ENCODE data around the gene CCDC85A. TPM values are rescaled to one million over a fixed set of nuclear protein-coding genes. Genes with fewer than 3 reads are reported as not detected.

The CCDC85A gene
- total RNA-seq, 1 donor from 2014 or later, result 22.2 TPM

- Histone ChIP-seq H3K9me3 (no peaks in the 10 kb centered on the region), H3K36me3 (no peaks in the 10 kb centered on the region), H3K4me1 (no peaks in the 10 kb centered on the region), H3K27ac (no peak overlapping the region), H3K4me3 (no peak overlapping the region), H3K27me3 (no peaks in the 10 kb centered on the region)
- no peak for DNase-seq
- intact Hi-C loops (cut with DNase I), result no loop called here
- TF ChIP-seq CTCF (IDR thresholded peaks at IDR 0.05), result no peak
- no peak for ATAC-seq
Measured at GRCh38 chr2:56291711-56292110, 107.9 kb downstream of the CCDC85A start.

GRCh38 chr2:56292951-56293350 lies 109.2 kb downstream of the CCDC85A start:
- no peaks in the 10 kb centered on the region for H3K27me3 ChIP-seq
- ATAC-seq, result no peak
- intact Hi-C loops (cut with DNase I), result no loop called here

GRCh38 chr2:56295666-56296065 lies 111.9 kb downstream of the CCDC85A start:
- ATAC-seq, result no peak
- Histone ChIP-seq H3K27ac (no peak overlapping the region), H3K27me3 (no peaks in the 10 kb centered on the region), H3K9me3 (no peaks in the 10 kb centered on the region), H3K4me1 (peaks cover 3% of the 10 kb centered on the region), H3K4me3 (no peak overlapping the region), H3K36me3 (no peaks in the 10 kb centered on the region)
- intact Hi-C loops (cut with DNase I), result no loop called here
- DNase-seq, result no peak
- no peak for TF ChIP-seq CTCF (IDR thresholded peaks at IDR 0.05)

More at GRCh38 chr2:56292951-56293350, 109.2 kb downstream of the CCDC85A start:
- no peak overlapping the region for H3K4me3 ChIP-seq
- no peaks in the 10 kb centered on the region for H3K4me1 ChIP-seq
- H3K9me3 ChIP-seq, result no peaks in the 10 kb centered on the region
- TF ChIP-seq CTCF (IDR thresholded peaks at IDR 0.05), result no peak
- H3K36me3 ChIP-seq, result no peaks in the 10 kb centered on the region
- H3K27ac ChIP-seq, result no peak overlapping the region
- no peak for DNase-seq

GRCh38 chr2:56297671-56298070 lies 113.9 kb downstream of the CCDC85A start:
- Histone ChIP-seq H3K9me3 (no peaks in the 10 kb centered on the region), H3K36me3 (no peaks in the 10 kb centered on the region), H3K4me1 (peaks cover 3% of the 10 kb centered on the region), H3K4me3 (no peak overlapping the region), H3K27me3 (no peaks in the 10 kb centered on the region), H3K27ac (no peak overlapping the region)
- TF ChIP-seq CTCF (IDR thresholded peaks at IDR 0.05), result no peak
- ATAC-seq (no peak), DNase-seq (no peak)
- intact Hi-C loops (cut with DNase I), result no loop called here

- no peak for TF ChIP-seq CTCF (IDR thresholded peaks at IDR 0.05)
- H3K27ac ChIP-seq, result no peak overlapping the region
- H3K36me3 ChIP-seq, result no peaks in the 10 kb centered on the region
- H3K4me3 ChIP-seq, result no peak overlapping the region
- no peaks in the 10 kb centered on the region for H3K27me3 ChIP-seq
- H3K4me1 ChIP-seq, result peaks cover 3% of the 10 kb centered on the region
- DNase-seq, result no peak
- intact Hi-C loops (cut with DNase I), result no loop called here
- H3K9me3 ChIP-seq, result no peaks in the 10 kb centered on the region
- ATAC-seq, result no peak
Measured at GRCh38 chr2:56299171-56299691, 115.4 kb downstream of the CCDC85A start.

GRCh38 chr2:56309626-56310170 lies 125.9 kb downstream of the CCDC85A start:
- no peaks in the 10 kb centered on the region for H3K27me3 ChIP-seq
- H3K36me3 ChIP-seq, result no peaks in the 10 kb centered on the region
- no peak for DNase-seq
- no peak overlapping the region for H3K27ac ChIP-seq
- H3K4me3 ChIP-seq, result no peak overlapping the region
- H3K4me1 ChIP-seq, result no peaks in the 10 kb centered on the region
- no peak for TF ChIP-seq CTCF (IDR thresholded peaks at IDR 0.05)
- ATAC-seq, result no peak
- H3K9me3 ChIP-seq, result no peaks in the 10 kb centered on the region
- intact Hi-C loops (cut with DNase I), result no loop called here

Measured in upper lobe of right lung (tissue), 1 donor.